Liver (tissue), 9 donors: ENCODE data around the gene OR4D9. TPM values are rescaled to one million over a fixed set of nuclear protein-coding genes. Genes with fewer than 3 reads are reported as not detected.

ENCODE experiments used
- DNase-seq: peaks from one replicate; pipeline ENCODE4 v3.0.0-alpha.2; 2017; ENCODE audit warnings: low spot score
- H3K27ac ChIP-seq, 2 donors: one replicate each; pipeline ENCODE4 v1.7.0; 2013; ENCODE audit warnings: inconsistent platforms in 2 of 2, low read length in 2 of 2, control low read depth in 1 of 2, low read depth in 1 of 2, mild to moderate bottlenecking in 1 of 2
- H3K27me3 ChIP-seq, 4 donors: one replicate each; pipeline versions ENCODE4 v1.6.1 to v1.7.0; 2013; ENCODE audit warnings: low read length in 3 of 4, inconsistent platforms in 1 of 4, mild to moderate bottlenecking in 1 of 4, moderate library complexity in 1 of 4; ENCODE audit not compliant: control insufficient read depth in 4 of 4, insufficient read depth in 4 of 4
- H3K36me3 ChIP-seq, 4 donors: one replicate each; pipeline versions ENCODE4 v1.6.1 to v1.7.0; 2013; ENCODE audit warnings: low read length in 3 of 4, mild to moderate bottlenecking in 3 of 4, low read depth in 1 of 4, moderate library complexity in 1 of 4; ENCODE audit not compliant: control insufficient read depth in 4 of 4, insufficient read depth in 3 of 4
- H3K4me1 ChIP-seq, 4 donors: one replicate each; pipeline versions ENCODE4 v1.6.1 to v1.7.0; 2013; ENCODE audit warnings: low read length in 3 of 4, mild to moderate bottlenecking in 3 of 4, moderate library complexity in 1 of 4; ENCODE audit not compliant: control insufficient read depth in 4 of 4, insufficient read depth in 4 of 4
- H3K4me3 ChIP-seq, 3 donors: one replicate each; pipeline versions ENCODE4 v1.6.1 to v1.7.0; 2013; ENCODE audit warnings: low read length in 3 of 3, control low read depth in 1 of 3, low read depth in 1 of 3, mild to moderate bottlenecking in 1 of 3
- H3K9ac ChIP-seq, 2 donors: one replicate each; pipeline ENCODE4 v1.7.0; 2013; ENCODE audit warnings: low read length in 2 of 2, mild to moderate bottlenecking in 2 of 2, moderate library complexity in 2 of 2, control low read depth in 1 of 2, low read depth in 1 of 2
- H3K9me3 ChIP-seq, 4 donors: one replicate each; pipeline versions ENCODE4 v1.6.1 to v1.7.0; 2013; ENCODE audit warnings: low read length in 3 of 4; ENCODE audit not compliant: control insufficient read depth in 4 of 4
- EGR1 ChIP-seq, 2 donors: IDR thresholded peaks; 2 replicates each; pipeline ENCODE4 v1.6.1; 2016 to 2018; ENCODE audit warnings: antibody characterized with exemption in 2 of 2, low read depth in 2 of 2
- FOXA1 ChIP-seq: IDR thresholded peaks from 2 replicates; pipeline ENCODE4 v1.6.1; 2016; ENCODE audit warnings: antibody characterized with exemption
- FOXA2 ChIP-seq: IDR thresholded peaks from 2 replicates; pipeline ENCODE4 v1.6.1; 2016; ENCODE audit warnings: antibody characterized with exemption
- GABPA ChIP-seq, 2 donors: IDR thresholded peaks in 1 of 2; conservative IDR thresholded peaks in 1 of 2; 2 replicates each; pipeline ENCODE4 v1.6.1; 2016; ENCODE audit warnings: antibody characterized with exemption in 2 of 2, mild to moderate bottlenecking in 1 of 2, moderate library complexity in 1 of 2
- HNF4A ChIP-seq, 2 donors: conservative IDR thresholded peaks; 2 replicates each; pipeline ENCODE4 v1.6.1; 2016; ENCODE audit warnings: antibody characterized with exemption in 2 of 2, mild to moderate bottlenecking in 2 of 2
- HNF4G ChIP-seq: IDR thresholded peaks from 2 replicates; pipeline ENCODE4 v1.6.1; 2016; ENCODE audit warnings: antibody characterized with exemption
- JUND ChIP-seq, 2 donors: IDR thresholded peaks; 2 replicates each; pipeline ENCODE4 v1.6.1; 2016; ENCODE audit warnings: antibody characterized with exemption in 2 of 2
- NR2F2 ChIP-seq: IDR thresholded peaks from 2 replicates; pipeline ENCODE4 v1.6.1; 2016; ENCODE audit warnings: antibody characterized with exemption
- RAD21 ChIP-seq, 2 donors: IDR thresholded peaks; 2 replicates each; pipeline ENCODE4 v1.6.1; 2016; ENCODE audit warnings: antibody characterized with exemption in 2 of 2, mild to moderate bottlenecking in 2 of 2
- RXRA ChIP-seq, 2 donors: IDR thresholded peaks; 2 replicates each; pipeline ENCODE4 v1.6.1; 2017 to 2018; ENCODE audit warnings: antibody characterized with exemption in 2 of 2, mild to moderate bottlenecking in 1 of 2
- SP1 ChIP-seq: IDR thresholded peaks from 2 replicates; pipeline ENCODE4 v1.6.1; 2018; ENCODE audit warnings: antibody characterized with exemption, mild to moderate bottlenecking
- TAF1 ChIP-seq: conservative IDR thresholded peaks from 2 replicates; pipeline ENCODE4 v1.6.1; 2016; ENCODE audit warnings: antibody characterized with exemption, mild to moderate bottlenecking
- YY1 ChIP-seq: IDR thresholded peaks from 2 replicates; pipeline ENCODE4 v1.6.1; 2016; ENCODE audit warnings: antibody characterized with exemption, mild to moderate bottlenecking
- polyA plus RNA-seq, 2 donors: library from polyadenylated mRNA; stranded (reverse) in 1 of 2; unstranded in 1 of 2; fragments of 200-250 nt in 1 of 2; fragments of >200 nt in 1 of 2; fragmentation: Nextera tagmentation in 1 of 2; extraction: Ambion mirVana in 1 of 2; gene quantifications; one replicate each; pipeline versions ENCODE4 v1.2.1 to v1.2.3, GENCODE V29; 2013 to 2015
- total RNA-seq, 2 donors: library from RNA; depleted of rRNA; stranded (reverse); fragments of >200 nt; gene quantifications; one replicate each; pipeline ENCODE4 v1.2.3, GENCODE V29; 2014
- TF ChIP-seq, protein P1 (sequence below): IDR thresholded peaks from 2 replicates; pipeline ENCODE4 v1.6.1; 2016; ENCODE audit warnings: antibody characterized with exemption, mild to moderate bottlenecking
- TF ChIP-seq, protein P2 (sequence below): fragments of 150-350 bp; IDR thresholded peaks from 2 replicates; pipeline ENCODE4 v1.5.1; 2017; ENCODE audit warnings: improper control_type of control experiment, low read depth, low read length; ENCODE audit not compliant: missing input control
- TF ChIP-seq, protein P3 (sequence below): IDR thresholded peaks from 2 replicates; pipeline ENCODE4 v1.6.1; 2016; ENCODE audit warnings: antibody characterized with exemption
- TF ChIP-seq, protein P4 (sequence below): IDR thresholded peaks from 2 replicates; pipeline ENCODE4 v1.6.1; 2016; ENCODE audit warnings: antibody characterized with exemption
- TF ChIP-seq, protein P5 (sequence below): IDR thresholded peaks from 2 replicates; pipeline ENCODE4 v1.6.1; 2016; ENCODE audit warnings: antibody characterized with exemption
- donor health status: healthy.
- donor health status: healthy.
- donor health status: healthy.
- donor health status: healthy.
- donor health status: healthy.

Gene OR4D9
- total and polyA plus RNA-seq, 4 donors: not detected

DNA sequence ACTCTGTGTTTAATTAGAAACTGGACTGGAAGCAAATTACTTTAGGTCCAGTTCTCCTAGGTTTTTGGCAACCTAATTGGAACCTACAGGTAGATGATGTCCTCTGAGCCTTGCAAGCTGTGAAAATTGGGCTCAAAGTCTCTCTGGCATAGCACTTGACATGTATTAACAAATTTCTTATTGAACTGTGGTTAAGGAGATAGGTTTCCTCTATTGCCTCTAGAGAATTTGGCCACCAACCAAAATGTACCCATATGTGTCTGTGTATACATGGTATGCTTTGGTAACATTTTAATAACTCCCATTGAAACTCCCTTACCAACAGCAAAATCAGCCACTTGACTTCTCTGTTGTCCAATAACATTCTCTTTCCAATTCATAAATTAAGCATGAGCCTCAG is 38.3 kb upstream of the OR4D9 start, which contains the start of gene OR4D10:
OR4D10 (plus strand) TSS at position 301 of the 400 bp plus-strand sequence. CDS start 4,115 bp downstream, outside the sequence.
- no peak within 1 kb of the TSS for H3K9ac ChIP-seq
- H3K36me3 ChIP-seq: no peaks in the 10 kb centered on the region
- TF ChIP-seq RAD21 (IDR thresholded peaks at IDR 0.05): no peak
- no peak for TF ChIP-seq GABPA (IDR thresholded peaks at IDR 0.05 in 1 of 2, conservative IDR thresholded peaks at IDR 0.05 in 1 of 2)
- TF ChIP-seq YY1: no peak
- no peak for TF ChIP-seq EGR1 (IDR thresholded peaks at IDR 0.05; ENCODE audit: low read depth in 2 of 2)
- TF ChIP-seq FOXA1: no peak
- no peak for TF ChIP-seq FOXA2
- TF ChIP-seq HNF4A (conservative IDR thresholded peaks at IDR 0.05): no peak
- no peak for TF ChIP-seq RXRA (IDR thresholded peaks at IDR 0.05)
- TF ChIP-seq, protein P1, sequence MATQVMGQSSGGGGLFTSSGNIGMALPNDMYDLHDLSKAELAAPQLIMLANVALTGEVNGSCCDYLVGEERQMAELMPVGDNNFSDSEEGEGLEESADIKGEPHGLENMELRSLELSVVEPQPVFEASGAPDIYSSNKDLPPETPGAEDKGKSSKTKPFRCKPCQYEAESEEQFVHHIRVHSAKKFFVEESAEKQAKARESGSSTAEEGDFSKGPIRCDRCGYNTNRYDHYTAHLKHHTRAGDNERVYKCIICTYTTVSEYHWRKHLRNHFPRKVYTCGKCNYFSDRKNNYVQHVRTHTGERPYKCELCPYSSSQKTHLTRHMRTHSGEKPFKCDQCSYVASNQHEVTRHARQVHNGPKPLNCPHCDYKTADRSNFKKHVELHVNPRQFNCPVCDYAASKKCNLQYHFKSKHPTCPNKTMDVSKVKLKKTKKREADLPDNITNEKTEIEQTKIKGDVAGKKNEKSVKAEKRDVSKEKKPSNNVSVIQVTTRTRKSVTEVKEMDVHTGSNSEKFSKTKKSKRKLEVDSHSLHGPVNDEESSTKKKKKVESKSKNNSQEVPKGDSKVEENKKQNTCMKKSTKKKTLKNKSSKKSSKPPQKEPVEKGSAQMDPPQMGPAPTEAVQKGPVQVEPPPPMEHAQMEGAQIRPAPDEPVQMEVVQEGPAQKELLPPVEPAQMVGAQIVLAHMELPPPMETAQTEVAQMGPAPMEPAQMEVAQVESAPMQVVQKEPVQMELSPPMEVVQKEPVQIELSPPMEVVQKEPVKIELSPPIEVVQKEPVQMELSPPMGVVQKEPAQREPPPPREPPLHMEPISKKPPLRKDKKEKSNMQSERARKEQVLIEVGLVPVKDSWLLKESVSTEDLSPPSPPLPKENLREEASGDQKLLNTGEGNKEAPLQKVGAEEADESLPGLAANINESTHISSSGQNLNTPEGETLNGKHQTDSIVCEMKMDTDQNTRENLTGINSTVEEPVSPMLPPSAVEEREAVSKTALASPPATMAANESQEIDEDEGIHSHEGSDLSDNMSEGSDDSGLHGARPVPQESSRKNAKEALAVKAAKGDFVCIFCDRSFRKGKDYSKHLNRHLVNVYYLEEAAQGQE: no peak
- TF ChIP-seq, protein P2, sequence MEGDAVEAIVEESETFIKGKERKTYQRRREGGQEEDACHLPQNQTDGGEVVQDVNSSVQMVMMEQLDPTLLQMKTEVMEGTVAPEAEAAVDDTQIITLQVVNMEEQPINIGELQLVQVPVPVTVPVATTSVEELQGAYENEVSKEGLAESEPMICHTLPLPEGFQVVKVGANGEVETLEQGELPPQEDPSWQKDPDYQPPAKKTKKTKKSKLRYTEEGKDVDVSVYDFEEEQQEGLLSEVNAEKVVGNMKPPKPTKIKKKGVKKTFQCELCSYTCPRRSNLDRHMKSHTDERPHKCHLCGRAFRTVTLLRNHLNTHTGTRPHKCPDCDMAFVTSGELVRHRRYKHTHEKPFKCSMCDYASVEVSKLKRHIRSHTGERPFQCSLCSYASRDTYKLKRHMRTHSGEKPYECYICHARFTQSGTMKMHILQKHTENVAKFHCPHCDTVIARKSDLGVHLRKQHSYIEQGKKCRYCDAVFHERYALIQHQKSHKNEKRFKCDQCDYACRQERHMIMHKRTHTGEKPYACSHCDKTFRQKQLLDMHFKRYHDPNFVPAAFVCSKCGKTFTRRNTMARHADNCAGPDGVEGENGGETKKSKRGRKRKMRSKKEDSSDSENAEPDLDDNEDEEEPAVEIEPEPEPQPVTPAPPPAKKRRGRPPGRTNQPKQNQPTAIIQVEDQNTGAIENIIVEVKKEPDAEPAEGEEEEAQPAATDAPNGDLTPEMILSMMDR: no peak
- no peak for TF ChIP-seq SP1
- TF ChIP-seq NR2F2: no peak
- no peak for TF ChIP-seq HNF4G
- TF ChIP-seq, protein P3, sequence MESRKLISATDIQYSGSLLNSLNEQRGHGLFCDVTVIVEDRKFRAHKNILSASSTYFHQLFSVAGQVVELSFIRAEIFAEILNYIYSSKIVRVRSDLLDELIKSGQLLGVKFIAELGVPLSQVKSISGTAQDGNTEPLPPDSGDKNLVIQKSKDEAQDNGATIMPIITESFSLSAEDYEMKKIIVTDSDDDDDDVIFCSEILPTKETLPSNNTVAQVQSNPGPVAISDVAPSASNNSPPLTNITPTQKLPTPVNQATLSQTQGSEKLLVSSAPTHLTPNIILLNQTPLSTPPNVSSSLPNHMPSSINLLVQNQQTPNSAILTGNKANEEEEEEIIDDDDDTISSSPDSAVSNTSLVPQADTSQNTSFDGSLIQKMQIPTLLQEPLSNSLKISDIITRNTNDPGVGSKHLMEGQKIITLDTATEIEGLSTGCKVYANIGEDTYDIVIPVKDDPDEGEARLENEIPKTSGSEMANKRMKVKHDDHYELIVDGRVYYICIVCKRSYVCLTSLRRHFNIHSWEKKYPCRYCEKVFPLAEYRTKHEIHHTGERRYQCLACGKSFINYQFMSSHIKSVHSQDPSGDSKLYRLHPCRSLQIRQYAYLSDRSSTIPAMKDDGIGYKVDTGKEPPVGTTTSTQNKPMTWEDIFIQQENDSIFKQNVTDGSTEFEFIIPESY: no peak
- no peak for TF ChIP-seq TAF1
- TF ChIP-seq, protein P4, sequence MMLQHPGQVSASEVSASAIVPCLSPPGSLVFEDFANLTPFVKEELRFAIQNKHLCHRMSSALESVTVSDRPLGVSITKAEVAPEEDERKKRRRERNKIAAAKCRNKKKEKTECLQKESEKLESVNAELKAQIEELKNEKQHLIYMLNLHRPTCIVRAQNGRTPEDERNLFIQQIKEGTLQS: no peak
- TF ChIP-seq, protein P5, sequence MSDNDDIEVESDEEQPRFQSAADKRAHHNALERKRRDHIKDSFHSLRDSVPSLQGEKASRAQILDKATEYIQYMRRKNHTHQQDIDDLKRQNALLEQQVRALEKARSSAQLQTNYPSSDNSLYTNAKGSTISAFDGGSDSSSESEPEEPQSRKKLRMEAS: no peak
- no peak for TF ChIP-seq JUND (IDR thresholded peaks at IDR 0.05)
- H3K4me3 ChIP-seq: no peak within 1 kb of the TSS
- no peaks in the 10 kb centered on the region for H3K4me1 ChIP-seq
- DNase-seq: no peak
- no peaks in the 10 kb centered on the region for H3K9me3 ChIP-seq
- no peak within 1 kb of the TSS for H3K27ac ChIP-seq
- no peaks in the 10 kb centered on the region for H3K27me3 ChIP-seq
